Measurements from ENCODE around the gene OR2V1. TPM values are rescaled to one million over a fixed set of nuclear protein-coding genes. Genes with fewer than 3 reads are reported as not detected.

The OR2V1 gene
- total and polyA plus RNA-seq, 2 of the 4 experiments (the other 2 are of a cell fraction) = not detected

DNA sequence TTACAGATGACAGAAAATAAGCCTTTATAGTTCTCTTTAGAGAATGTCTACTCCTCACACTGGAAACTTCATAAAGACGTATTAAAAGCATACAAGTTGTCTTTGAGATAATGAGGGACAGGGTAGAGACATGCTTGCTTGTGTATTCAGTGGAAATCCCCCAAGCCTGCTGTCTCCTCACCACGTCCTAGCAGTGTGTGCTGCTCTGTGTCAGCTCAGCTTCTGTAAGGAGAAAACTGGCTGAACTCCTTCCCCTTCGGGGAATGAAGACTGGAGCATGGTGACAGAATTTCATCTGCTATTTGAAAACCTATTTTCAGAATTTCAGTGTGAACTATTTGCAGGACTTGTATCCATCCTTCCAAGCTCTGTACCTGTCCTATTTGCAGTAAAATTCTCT lies 25.8 kb upstream of the OR2V1 start:
- intact Hi-C loops (cut with micrococcal nuclease) = loop anchor here (5.0 kb wide), 1 partner anchor 289 kb away; no protein-coding TSS in a partner anchor
- no peaks in the 10 kb centered on the region for H3K9me3 ChIP-seq (ENCODE audit: control insufficient read depth, insufficient read depth, low read length)
- no peaks in the 10 kb centered on the region for H3K36me3 ChIP-seq (ENCODE audit: control insufficient read depth, insufficient read depth, low read length)
- H2AK5ac ChIP-seq (ENCODE audit: low read depth, low read length) = no peak overlapping the region
- H3K4me2 ChIP-seq (ENCODE audit: low read depth, low read length) = no peak overlapping the region
- peaks cover 4% of the 10 kb centered on the region for H3K27me3 ChIP-seq (ENCODE audit: control insufficient read depth, insufficient read depth, low read length)
- in situ Hi-C loops (cut with MboI; ENCODE audit: low sequenced_read_pairs) = loop anchor here (10.0 kb wide), 1 partner anchor 282 kb away; no protein-coding TSS in a partner anchor
- H2BK15ac ChIP-seq (ENCODE audit: low read depth, low read length) = no peak overlapping the region
- no peak overlapping the region for H3K56ac ChIP-seq (ENCODE audit: extremely low read depth, insufficient read depth, low read length)
- H3K9me1 ChIP-seq (ENCODE audit: insufficient read depth, low read length) = no peaks in the 10 kb centered on the region; the same call in 1 of the 2 replicates
- H2BK120ac ChIP-seq (ENCODE audit: low read depth, low read length) = no peak overlapping the region
- no peak overlapping the region for H4K8ac ChIP-seq (ENCODE audit: low read depth in 2 of 2, low read length in 2 of 2)
- POLR2A ChIA-PET (ENCODE audit: unreplicated experiment) = no interaction called here
- H3K4me3 ChIP-seq (ENCODE audit: insufficient read depth, low read depth, low read length) = no peak overlapping the region
- CTCF ChIA-PET = no interaction called here
- no peaks in the 10 kb centered on the region for H3K79me1 ChIP-seq (ENCODE audit: low read depth in 1 of 2, low read length in 2 of 2)
- no peak overlapping the region for H2AFZ ChIP-seq (replicated peaks; ENCODE audit: low read length, poor library complexity)
- H3K14ac ChIP-seq (replicated peaks; ENCODE audit: low read depth, low read length) = no peak overlapping the region
- no peak overlapping the region for H4K5ac ChIP-seq (ENCODE audit: low read depth, low read length)
- BruUV-seq (replicated peaks) = no TSS peak
- DNase-seq (no peak), ATAC-seq (ENCODE audit: low read depth) (no peak)
- dilution Hi-C loops (cut with HindIII; ENCODE audit: low sequenced_read_pairs, unreplicated experiment) = no loop called here
- no peaks in the 10 kb centered on the region for H4K20me1 ChIP-seq (ENCODE audit: insufficient read depth, low read length)
- WGBS, 2 experiments (ENCODE audit: extremely low coverage in 2 of 2, insufficient read length in 1 of 2) = no CpG with 5 or more reads among the region's 3 CpGs
- H2BK5ac ChIP-seq (ENCODE audit: low read depth, low read length, poor library complexity, severe bottlenecking) = no peak overlapping the region
- no peak overlapping the region for H3K23ac ChIP-seq (ENCODE audit: low read depth, low read length)
- H3K27ac ChIP-seq (ENCODE audit: insufficient read depth, low read length) = no peak overlapping the region
- TF ChIP-seq NFE2L2 (IDR thresholded peaks at IDR 0.05; ENCODE audit: low read depth, low read length) (no peak), RFX5 (IDR thresholded peaks at IDR 0.05; ENCODE audit: low read depth, low read length) (no peak), BHLHE40 (IDR thresholded peaks at IDR 0.05; ENCODE audit: low read depth, low read length) (no peak), USF2 (IDR thresholded peaks at IDR 0.05; ENCODE audit: low read depth, low read length) (no peak), SMC3 (IDR thresholded peaks at IDR 0.05; ENCODE audit: low read depth, low read length) (no peak), CEBPB (IDR thresholded peaks at IDR 0.05; ENCODE audit: low read depth, low read length) (no peak), MXI1 (IDR thresholded peaks at IDR 0.05; ENCODE audit: borderline replicate concordance, low read depth, low read length) (no peak), RCOR1 (IDR thresholded peaks at IDR 0.05; ENCODE audit: insufficient replicate concordance, low read length) (no peak), FOS (IDR thresholded peaks at IDR 0.05; ENCODE audit: low read depth, low read length) (no peak)
- no peak overlapping the region for H3K9ac ChIP-seq (ENCODE audit: low read depth, low read length)
- no peak overlapping the region for H3K4ac ChIP-seq (ENCODE audit: low read depth, low read length)
- no peak overlapping the region for H2BK20ac ChIP-seq (ENCODE audit: low read depth, low read length)
- H2AK9ac ChIP-seq (replicated peaks; ENCODE audit: low read depth, low read length, poor library complexity) = no peak overlapping the region
- H3K18ac ChIP-seq (ENCODE audit: low read depth, low read length) = no peak overlapping the region
- H4K91ac ChIP-seq (ENCODE audit: insufficient read depth, low read depth, low read length) = no peak overlapping the region
- H3K4me1 ChIP-seq (ENCODE audit: control insufficient read depth, insufficient read depth, low read length) = peaks cover 4% of the 10 kb centered on the region
